Fibroblast of lung (primary cell): ENCODE results near the gene SERPINI1.

Source experiments
- CTCF ChIP-seq, 2 donors: IDR thresholded peaks in 1 of 2; conservative IDR thresholded peaks in 1 of 2; 1 replicate in 1 of 2; 2 replicates in 1 of 2; pipeline ENCODE4 v1.5.1; 2011 to 2012; ENCODE audit warnings: low read length in 2 of 2, control low read depth in 1 of 2, inconsistent platforms in 1 of 2, low read depth in 1 of 2, mild to moderate bottlenecking in 1 of 2
- EZH2 ChIP-seq: IDR thresholded peaks from 2 replicates; pipeline ENCODE4 v1.5.1; 2012; ENCODE audit warnings: low read length, control low read depth, mild to moderate bottlenecking; ENCODE audit errors: missing control alignments

- TF ChIP-seq CTCF (conservative IDR thresholded peaks at IDR 0.05 in 1 of 2, IDR thresholded peaks at IDR 0.05 in 1 of 2; ENCODE audit: low read depth in 1 of 2, low read length in 2 of 2) (no peak), EZH2 (no peak)
Observed at GRCh38 chr3:167735233-167736138, at the start of gene SERPINI1.
